HL-60 (cell line): ENCODE measurements around the gene OR4F6.
"Not testable (repeated sequence)": the region's sequence is repeated elsewhere in the genome, so short reads cannot be mapped to it uniquely, and the experiment has no call there.

Experiments
- DNase-seq, 2 experiments: peaks; one replicate each; pipeline ENCODE4 v3.0.0-alpha.2; 2010 to 2020; ENCODE audit warnings: low read depth in 1 of 2, low spot score in 1 of 2
- H3K27ac ChIP-seq: fragments of 250-450 bp; sonication (Bioruptor Pico); replicated peaks from 2 replicates; pipeline ENCODE4 v1.5.1; 2020; ENCODE audit warnings: mild to moderate bottlenecking, moderate library complexity
- H3K27me3 ChIP-seq: fragments of 250-450 bp; sonication (Bioruptor Pico); 2 replicates; pipeline ENCODE4 v1.5.1; 2021; ENCODE audit warnings: mild to moderate bottlenecking, moderate library complexity; ENCODE audit not compliant: insufficient read depth, poor library complexity, severe bottlenecking
- H3K4me3 ChIP-seq: replicated peaks from 2 replicates; pipeline ENCODE4 v1.5.1; 2011; ENCODE audit warnings: mild to moderate bottlenecking, control low read depth, low read length; ENCODE audit not compliant: insufficient read depth
- GABPA ChIP-seq: IDR thresholded peaks from 2 replicates; pipeline ENCODE4 v1.6.1; 2012; ENCODE audit warnings: low read depth
- POLR2AphosphoS5 ChIP-seq: IDR thresholded peaks from 2 replicates; pipeline ENCODE4 v1.6.1; 2012; ENCODE audit warnings: low read depth
- REST ChIP-seq: IDR thresholded peaks from 2 replicates; pipeline ENCODE4 v1.6.1; 2012; ENCODE audit warnings: low read depth; ENCODE audit not compliant: insufficient replicate concordance
- SPI1 ChIP-seq: IDR thresholded peaks from 2 replicates; pipeline ENCODE4 v1.6.1; 2012; ENCODE audit warnings: low read depth, mild to moderate bottlenecking, borderline replicate concordance
- TF ChIP-seq, protein P1 (sequence below): IDR thresholded peaks from one replicate; pipeline ENCODE4 v1.5.1; 2011; ENCODE audit warnings: low read length, control low read depth, inconsistent platforms; ENCODE audit not compliant: insufficient read depth

OR4F6 gene

GRCh38 chr15:101781928-101782327 is 21.4 kb upstream of the OR4F6 start:
- H3K4me3 ChIP-seq = no peak overlapping the region
- no peak for TF ChIP-seq GABPA
- TF ChIP-seq, protein P1, sequence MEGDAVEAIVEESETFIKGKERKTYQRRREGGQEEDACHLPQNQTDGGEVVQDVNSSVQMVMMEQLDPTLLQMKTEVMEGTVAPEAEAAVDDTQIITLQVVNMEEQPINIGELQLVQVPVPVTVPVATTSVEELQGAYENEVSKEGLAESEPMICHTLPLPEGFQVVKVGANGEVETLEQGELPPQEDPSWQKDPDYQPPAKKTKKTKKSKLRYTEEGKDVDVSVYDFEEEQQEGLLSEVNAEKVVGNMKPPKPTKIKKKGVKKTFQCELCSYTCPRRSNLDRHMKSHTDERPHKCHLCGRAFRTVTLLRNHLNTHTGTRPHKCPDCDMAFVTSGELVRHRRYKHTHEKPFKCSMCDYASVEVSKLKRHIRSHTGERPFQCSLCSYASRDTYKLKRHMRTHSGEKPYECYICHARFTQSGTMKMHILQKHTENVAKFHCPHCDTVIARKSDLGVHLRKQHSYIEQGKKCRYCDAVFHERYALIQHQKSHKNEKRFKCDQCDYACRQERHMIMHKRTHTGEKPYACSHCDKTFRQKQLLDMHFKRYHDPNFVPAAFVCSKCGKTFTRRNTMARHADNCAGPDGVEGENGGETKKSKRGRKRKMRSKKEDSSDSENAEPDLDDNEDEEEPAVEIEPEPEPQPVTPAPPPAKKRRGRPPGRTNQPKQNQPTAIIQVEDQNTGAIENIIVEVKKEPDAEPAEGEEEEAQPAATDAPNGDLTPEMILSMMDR = no peak
- no peak for TF ChIP-seq POLR2AphosphoS5
- TF ChIP-seq REST = no peak
- TF ChIP-seq SPI1 = no peak
- no peak for DNase-seq

GRCh38 chr15:101784644-101785043 is 18.7 kb upstream of the OR4F6 start:
- no peak for DNase-seq
- TF ChIP-seq REST = no peak
- TF ChIP-seq, protein P1 = no peak
- TF ChIP-seq SPI1 = no peak
- no peak for TF ChIP-seq GABPA
- TF ChIP-seq POLR2AphosphoS5 = no peak
- Histone ChIP-seq H3K27ac (no peak overlapping the region), H3K4me3 (no peak overlapping the region), H3K27me3 (no peaks in the 10 kb centered on the region)

More at GRCh38 chr15:101781928-101782327, 21.4 kb upstream of the OR4F6 start:
- no peak overlapping the region for H3K27ac ChIP-seq
- H3K27me3 ChIP-seq = no peaks in the 10 kb centered on the region

DNA sequence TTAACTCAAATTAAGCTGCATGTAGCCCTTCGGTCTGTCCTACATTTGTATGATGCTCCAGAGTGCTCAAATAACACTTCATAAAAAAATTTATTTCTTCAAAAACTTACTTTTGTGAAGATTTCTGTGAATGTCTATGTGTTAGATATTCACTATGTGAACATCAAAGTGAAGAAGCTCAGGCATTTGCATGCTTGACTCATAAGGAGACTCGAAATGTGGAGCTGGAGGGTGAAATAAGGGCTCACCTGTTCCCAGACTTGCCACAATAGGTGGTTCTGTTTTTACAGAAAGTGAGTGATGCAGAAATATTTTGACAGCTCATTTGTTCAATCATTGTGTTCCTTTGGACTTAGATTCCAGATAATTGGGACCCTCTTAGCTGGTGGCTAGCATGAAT is 16.9 kb upstream of the OR4F6 start:
- not testable (repeated sequence) for H3K4me3 ChIP-seq, H3K27me3 ChIP-seq, H3K27ac ChIP-seq, DNase-seq

DNA sequence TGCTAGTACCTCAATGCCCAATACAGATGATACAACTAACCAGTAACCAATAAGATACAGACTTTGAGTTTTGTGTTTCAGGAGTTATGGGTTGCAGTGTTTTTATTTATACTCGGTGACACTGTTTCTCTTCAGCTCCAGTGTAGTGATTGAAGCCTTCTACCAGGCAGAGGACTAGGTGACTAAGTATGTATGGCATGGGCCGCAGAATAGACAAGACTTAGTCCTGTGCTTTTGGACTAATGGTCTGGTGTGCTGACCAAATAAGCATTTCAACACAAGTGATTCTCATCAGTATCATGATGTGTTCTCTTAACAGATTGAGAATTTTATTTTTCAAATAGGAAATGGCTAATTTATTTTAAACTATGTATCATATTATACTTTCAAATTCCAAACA is 15.3 kb upstream of the OR4F6 start:
- not testable (repeated sequence) for DNase-seq, H3K4me3 ChIP-seq, H3K27ac ChIP-seq, H3K27me3 ChIP-seq

- H3K27ac ChIP-seq, H3K27me3 ChIP-seq, H3K4me3 ChIP-seq, DNase-seq: not testable (repeated sequence)
Observed at GRCh38 chr15:101788503-101789269, 14.6 kb upstream of the OR4F6 start.

DNA sequence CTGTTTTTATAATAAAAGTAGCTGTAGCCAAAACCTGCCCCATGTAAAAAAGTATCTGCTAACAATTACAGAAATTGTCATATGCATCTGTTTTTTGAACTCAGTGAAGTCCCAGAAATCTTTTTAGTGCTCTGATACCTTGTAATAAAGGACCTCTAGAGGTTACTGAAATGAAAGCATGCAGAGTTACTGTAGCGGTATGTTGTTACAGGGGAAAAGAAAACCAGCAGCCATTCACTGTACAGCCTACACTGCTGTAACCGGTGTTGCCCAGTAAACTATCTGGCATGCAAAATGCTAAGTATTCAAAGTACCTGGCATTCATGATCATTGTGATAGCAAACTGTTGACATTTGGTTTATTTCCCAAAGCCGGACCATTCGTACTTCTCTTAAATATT is 12.6 kb upstream of the OR4F6 start:
- H3K4me3 ChIP-seq, H3K27ac ChIP-seq, H3K27me3 ChIP-seq, DNase-seq: not testable (repeated sequence)

DNA sequence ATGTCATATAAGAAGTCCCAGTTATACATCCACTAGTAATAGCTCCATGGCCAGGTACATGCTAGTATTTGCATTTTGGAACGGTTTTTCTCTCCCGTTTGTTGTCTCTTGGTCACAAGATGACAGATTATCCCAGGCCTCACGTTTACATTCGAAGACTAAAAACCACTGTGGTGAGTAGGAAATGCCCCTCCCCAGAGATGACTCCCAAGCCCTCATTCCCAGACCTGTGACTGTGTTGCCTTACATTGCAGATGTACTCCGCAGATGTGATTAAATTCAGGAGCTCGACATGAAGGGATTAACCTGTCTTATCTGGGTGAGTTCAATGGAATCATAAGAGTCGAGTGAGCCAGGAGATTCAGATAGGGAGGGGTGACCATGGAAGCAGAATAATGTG is 9.3 kb upstream of the OR4F6 start:
- not testable (repeated sequence) for H3K27ac ChIP-seq, DNase-seq, H3K27me3 ChIP-seq, H3K4me3 ChIP-seq
